GM18520 (cell line): ENCODE results near the gene SMAD6.

Experiments used
- ATAC-seq: cut with Tn5 transposase; IDR thresholded peaks from one replicate; pipeline ENCODE4 v1.9.1; 2021; ENCODE audit not compliant: unreplicated experiment

Gene SMAD6

GRCh38 chr15:66786708-66787488 lies 84.9 kb downstream of the SMAD6 start:
- no peak for ATAC-seq

GRCh38 chr15:66787489-66787871 lies 85.4 kb downstream of the SMAD6 start:
- ATAC-seq = no peak

DNA sequence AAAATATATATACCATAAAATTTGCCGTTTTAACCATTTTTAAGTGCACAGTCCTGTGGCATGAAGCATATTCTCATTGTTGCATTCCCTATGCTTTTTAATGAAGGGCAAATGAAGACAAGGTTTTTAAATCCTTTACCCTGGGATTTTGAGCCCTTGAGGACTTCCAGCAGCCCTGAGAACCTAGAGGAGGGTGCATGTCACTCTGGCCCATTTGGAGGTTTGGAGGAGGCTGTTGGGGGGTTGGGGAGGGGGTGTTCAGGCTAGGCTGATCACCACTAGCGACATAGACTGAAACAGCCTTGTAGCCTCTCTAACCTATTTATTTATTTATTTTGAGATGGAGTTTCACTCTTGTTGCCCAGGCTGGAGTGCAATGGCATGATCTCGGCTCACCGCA lies 86.0 kb downstream of the SMAD6 start:
- no peak for ATAC-seq

- no peak for ATAC-seq
Observed at GRCh38 chr15:66789029-66790025, 87.3 kb downstream of the SMAD6 start.

DNA sequence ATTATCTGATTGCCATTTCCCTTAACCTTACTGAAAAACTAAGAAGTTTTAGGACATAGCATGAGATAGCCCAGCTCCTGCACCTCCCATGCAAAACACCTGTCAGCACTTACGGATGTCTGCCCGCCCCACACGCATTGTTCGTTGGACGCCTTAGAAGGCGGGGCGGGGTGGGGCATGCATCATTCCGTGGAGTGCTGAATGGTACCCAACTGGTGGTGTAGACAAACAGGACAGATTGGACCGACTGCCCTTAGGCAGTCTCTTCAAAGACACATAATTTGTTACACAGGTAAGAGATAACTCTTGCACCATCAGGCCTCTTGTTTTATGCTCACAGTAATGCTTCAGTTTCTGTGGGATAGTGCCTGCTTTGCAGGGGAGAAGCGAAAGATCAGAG lies 93.8 kb downstream of the SMAD6 start:
- no peak for ATAC-seq

DNA sequence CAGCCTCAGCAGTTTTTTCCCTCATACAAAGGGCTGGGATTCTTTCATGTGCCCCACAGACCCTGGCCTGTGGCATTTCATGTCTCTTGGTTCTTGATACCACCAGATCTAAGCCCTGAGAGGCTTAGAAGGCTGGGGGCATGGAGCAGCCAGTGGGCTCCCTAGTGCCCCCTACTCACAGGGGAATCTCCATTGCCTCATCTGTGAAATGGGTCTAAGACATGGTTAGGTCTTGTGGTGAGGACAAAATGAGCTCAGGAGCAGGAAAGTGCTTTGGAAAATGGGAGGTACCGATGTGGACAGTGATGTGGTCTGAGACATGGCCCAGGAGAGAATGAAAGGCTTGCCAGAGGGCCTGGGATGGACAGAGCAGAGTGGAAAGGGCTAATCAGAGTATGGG lies 94.3 kb downstream of the SMAD6 start:
- no peak for ATAC-seq

DNA sequence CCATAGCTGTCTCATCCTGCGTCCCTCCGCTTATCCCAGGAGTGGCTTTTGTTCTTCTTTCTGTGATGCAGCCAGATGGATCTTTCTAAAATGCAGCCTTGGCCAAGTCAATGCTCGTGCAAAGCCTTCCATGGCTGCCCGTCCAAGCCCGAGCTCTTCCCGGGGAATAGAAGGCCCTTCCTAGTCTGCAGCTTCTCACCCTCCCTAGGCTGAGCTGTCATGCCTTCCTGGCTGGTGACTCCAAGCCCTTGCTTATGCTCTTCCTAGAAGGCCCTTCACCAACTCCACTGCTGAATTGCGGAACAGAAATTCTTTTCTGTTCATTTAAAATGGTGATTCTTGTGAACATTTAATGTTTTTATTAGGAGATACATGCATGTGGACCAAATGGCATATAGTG lies 95.9 kb downstream of the SMAD6 start:
- no peak for ATAC-seq

DNA sequence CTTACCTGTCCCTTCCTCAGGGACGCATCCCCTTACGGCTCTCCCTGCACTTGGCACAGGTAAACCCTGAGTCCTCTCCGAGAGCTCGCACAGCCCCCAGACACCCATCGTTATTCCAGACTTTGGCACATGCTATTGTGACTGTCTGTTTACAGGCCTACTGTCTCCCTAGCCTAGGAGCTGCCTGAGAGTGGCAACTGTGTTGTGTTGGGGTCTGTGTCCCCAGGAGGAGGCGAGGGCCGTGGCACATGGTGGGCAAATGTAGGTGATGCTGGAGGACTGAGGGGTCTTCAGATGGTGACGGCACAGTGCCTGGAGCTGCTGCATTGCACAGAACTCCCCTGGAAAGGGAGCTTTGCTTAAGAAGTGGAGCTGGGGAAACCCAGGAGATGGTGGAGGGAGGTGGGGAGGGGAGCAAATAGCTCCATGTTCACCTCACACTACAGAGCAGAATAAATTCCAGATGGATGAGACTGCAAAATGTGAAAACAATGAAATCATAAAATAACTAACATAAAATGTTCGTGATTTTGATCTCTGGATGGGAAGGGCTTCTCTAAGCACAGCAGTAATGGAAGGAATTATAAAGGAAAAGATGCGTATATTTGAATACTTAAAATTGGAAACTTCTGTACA lies 96.5 kb downstream of the SMAD6 start:
- no peak for ATAC-seq

GRCh38 chr15:66799242-66799641 lies 97.2 kb downstream of the SMAD6 start:
- no peak for ATAC-seq

DNA sequence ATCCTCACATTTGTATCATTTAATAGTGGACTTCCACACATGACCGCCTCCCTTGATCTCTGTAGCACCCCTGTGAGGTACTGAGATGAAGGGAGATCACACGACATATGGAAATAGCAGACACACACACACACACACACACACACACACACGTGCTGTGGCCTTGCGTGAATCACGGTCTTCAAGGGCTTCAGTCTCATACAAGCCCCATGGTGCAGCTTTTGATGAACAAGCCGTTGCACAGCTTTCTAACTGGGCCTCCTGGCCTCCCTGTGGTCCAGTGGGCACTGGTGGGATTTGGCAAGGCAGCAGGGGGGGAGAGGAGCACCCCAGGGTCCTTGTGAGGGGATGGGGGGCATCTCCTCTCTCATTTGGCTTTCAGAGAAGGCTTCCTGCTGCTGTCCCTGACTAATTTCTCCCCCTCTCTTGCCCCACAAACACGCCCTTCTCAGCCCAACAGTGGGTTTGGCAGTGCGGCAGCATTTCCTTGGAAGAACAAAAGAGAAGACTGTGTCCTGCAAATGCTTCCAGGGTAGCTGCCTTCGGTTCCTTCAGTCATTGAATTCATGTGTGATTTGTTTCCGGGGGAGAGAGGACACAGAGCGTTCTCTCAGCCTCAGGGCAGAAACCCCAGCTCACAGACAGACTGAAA lies 98.7 kb downstream of the SMAD6 start:
- ATAC-seq = no peak

DNA sequence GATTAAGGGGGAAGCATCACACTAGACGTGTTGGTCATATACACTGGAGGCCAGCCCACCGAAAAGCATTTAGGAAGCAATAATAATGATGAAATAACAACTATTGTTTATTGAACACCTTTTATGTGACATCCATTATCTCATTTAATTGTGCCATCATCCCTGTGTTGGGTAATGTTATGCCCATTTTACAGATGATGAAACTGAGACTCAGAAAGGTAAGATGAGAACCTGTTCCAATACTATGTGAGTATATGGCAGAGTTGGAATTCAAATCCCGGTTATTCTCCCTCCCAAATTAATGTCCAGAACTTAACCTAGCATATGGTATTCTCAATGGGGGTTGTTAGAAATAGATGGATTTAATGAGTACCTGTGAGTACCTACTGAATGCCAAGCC lies 99.2 kb downstream of the SMAD6 start:
- ATAC-seq = no peak

GRCh38 chr15:66802025-66803001 lies 100.3 kb downstream of the SMAD6 start:
- ATAC-seq = no peak

- no peak for ATAC-seq
Observed at GRCh38 chr15:66803182-66803729, 101.2 kb downstream of the SMAD6 start.

DNA sequence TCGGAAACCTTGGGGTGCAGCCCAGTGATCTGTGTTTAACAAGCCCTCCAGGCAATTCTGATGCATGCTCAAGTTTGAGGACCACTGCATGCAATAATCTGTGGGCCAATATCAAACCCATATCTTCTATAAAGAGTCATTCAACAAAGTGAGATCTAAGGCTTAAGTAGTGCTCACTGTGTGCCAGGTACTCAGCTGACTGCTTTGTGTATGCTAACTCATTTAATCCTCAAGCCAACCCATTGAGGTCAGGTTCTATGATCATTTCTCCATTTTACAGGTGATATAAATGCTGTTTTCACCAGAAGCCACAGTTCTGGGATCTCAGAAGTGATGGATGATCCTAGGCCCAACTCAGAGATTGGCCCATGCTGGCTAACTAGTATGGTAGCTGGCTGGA lies 101.7 kb downstream of the SMAD6 start:
- no peak for ATAC-seq

DNA sequence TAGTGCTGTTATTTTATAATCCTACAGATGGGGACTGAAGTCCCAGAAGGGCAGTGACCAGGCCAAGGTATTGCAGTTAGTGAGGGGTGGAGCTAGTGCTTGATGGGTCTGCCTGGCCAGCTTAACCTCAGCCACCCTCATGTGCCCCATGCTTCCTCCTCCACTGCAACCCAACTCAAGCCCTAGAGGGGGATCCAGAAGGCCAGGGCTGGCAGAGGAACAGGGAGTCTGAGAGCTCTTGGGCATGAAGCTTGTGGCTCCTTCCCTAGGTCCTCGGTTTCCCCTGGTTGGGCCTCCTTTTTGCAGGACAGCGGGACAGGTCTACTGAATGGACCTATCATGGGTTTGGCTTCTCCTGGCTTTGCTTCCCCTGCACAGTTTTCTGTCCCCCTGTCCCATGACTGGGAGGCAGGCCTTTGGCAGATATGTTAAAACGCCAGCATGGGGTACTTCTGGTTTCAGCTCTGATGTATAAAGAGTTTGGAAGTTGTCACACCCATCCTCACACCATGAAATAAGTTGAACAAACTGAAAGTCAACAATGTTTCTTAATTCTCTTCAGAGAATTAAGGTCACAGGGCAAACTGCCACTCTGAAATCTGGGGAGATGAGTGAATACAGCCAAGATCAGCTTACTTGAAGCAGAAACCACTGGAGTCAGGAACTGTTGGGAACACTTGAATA lies 103.3 kb downstream of the SMAD6 start:
- no peak for ATAC-seq

DNA sequence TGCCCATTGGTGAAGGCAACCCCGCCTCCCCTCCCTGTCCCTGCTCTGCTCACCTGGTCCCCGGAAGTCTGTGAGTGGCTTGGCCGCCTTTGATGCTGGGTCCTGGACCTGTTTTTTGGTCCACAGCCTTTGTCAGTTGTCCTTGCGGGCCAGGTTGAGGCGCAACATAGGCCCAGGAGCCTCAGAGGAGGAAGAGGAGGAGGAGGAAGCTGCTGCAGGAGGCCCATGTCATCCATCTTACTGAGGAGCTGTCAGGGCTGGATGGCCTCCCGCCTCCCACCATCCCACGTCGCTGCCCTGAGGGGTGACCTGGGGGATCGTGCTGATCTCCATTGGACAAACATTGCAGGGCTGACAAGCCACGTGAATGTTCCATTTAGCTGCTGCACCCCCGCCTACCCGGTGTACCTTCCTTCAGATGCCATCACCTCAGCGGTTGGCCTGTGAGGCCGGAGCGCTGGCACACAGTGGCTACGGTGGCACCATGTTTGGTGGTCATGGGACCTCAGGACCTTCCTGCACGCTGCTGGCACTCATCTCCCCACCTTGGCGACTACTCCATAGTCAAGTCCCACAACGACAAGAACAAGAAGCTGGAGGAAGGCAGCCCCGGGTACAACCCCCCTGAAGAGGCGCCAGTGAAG lies 106.3 kb downstream of the SMAD6 start:
- ATAC-seq = no peak

GRCh38 chr15:66809664-66810063 lies 107.6 kb downstream of the SMAD6 start:
- ATAC-seq = no peak

DNA sequence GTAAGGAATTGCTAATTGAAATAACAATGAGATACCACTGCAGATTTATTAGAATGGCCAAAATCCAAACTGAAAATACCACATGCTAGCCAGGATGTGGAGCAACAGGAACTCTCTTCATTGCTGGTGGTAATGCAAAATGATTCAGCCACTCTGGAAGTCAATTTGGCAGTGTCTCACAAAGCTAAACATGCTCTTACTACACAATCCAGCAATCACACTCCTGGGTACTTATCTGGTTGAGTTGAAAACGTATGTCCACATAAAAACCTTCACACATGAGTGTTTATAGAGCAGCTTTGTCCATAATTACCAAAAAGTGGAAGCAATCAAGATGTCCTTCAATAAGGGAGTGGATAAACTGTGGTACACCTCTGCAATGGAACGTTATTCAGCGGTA lies 113.3 kb downstream of the SMAD6 start:
- no peak for ATAC-seq

DNA sequence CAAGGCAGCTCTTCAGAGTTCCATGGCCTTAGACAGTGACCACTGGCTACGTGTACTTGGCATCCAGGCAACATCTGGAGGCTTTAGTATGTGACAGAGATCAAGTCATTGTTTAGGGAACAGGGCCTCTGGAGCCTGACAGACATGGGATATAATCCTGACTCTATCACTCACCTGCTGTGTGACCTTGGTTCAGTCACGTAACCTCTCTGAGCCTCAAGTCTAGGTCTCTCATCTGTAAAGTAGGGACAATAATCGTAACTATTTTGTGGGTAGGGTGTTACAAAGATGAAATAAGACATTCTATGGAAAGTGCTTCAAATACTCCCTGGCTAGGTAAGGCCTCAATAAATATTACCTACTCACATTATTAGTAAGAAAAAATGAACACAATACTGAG lies 114.2 kb downstream of the SMAD6 start:
- no peak for ATAC-seq
